ENCODE data around the gene RCN2. TPM values are rescaled to one million over a fixed set of nuclear protein-coding genes. Genes with fewer than 3 reads are reported as not detected.

Gene RCN2
- total RNA-seq, 8 experiments from 2014 or later: 80.3 to 145 (median 110) TPM

DNA sequence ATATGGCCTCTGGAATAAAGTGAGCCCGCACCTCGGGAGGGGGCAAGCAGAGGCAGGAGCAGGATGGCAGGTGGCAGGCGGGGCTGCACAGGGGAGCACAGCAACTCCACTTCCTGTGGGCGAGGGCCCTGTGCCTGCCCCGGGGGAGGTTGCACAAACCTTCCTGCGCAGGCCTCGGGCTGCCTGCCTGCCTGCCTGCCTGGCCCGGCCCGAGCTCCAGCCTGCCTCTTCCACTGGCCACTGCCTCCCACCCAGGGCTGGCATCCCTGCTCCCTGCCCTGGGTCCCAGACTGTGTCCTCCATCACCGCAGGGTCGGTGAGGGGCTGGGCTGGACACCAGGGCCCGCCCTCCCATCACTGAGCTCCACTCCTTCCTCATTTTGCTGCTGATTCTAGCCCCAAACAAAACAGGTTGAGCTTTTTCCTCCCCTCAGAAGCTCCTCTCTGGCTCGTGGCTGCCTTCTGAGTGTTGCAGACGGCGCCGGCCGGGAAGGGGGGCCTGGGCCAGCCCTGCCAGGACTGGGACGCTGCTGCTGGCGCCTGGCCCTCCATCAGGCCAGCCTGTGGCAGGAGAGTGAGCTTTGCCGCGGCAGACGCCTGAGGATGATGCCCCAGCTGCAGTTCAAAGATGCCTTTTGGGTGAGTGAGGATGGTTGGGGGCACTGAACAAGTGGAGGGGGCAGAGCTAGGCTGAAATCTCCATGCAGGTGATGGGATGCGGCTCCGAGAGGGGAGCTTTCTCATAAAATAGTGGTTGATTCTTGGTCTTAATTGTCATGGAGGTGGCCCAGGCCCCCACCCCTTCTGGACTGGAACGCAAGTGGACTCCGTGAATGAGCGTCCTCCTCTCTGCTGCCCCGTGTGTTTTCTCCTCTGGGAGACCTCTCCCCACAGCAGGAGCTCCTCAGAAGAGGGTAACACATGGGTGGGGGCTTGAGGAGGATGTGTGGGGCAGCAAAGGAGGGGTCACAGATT, 63.7 kb downstream of the RCN2 start, which contains the start of gene PSTPIP1:
PSTPIP1 (plus strand) TSS at position 156 of the 975 bp plus-strand sequence; CDS start at position 604, 448 bp downstream.
- WGBS, 10 experiments: 67 to 100% (median 80%) methylated on average over 1 to 7 of the region's 28 CpGs; no CpG with 5 or more reads in 3 of the 10 experiments
- ATAC-seq (replicated peaks in 6 of 8): peak in 7 of 8 experiments; percentile 8 to 80 (median 54)
- Histone ChIP-seq H3K4me3 (no peak within 1 kb of the TSS), H3K4me1 (replicated peaks in 1 of 2) (peaks cover 7 to 9% of the 10 kb centered on the region in 2 donors), H3K27ac (peak within 1 kb of the TSS in 1 of 2 donors; percentile 19)
- in situ Hi-C loops (cut with MboI; ENCODE audit: low pct_unique_long_range_greater_than_20kb in 2 of 9, low sequenced_read_pairs in 9 of 9, unreplicated experiment in 9 of 9): no loop called here

DNA sequence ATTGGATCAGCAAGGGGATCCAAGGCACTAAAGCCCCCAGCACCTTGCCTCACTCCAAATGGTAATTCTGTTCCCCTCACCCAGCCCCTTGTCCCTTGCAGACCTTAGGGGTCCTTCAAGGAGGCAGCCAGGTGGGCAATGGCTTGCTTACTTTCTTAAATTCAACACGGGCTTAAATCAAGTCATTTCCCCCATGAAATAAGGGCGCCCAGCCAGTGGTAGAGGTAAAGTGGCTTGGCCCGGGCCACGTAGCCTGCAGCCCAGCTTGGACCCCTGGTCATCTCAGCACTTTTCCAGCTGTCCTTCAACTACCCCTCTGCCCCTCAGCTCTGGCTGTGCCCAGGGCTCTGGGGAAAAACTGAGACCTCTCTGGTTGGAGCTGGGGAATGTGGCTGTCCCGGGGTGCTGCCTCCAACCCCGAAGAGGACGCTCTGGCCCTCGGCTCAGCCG, 64.6 kb downstream of the RCN2 start:
- Histone ChIP-seq H3K27ac (no peak overlapping the region), H3K4me3 (no peak overlapping the region), H3K4me1 (replicated peaks in 1 of 2) (peaks cover 4 to 9% of the 10 kb centered on the region in 2 donors)
- WGBS, 10 experiments: 60 to 90% (median 76%) methylated on average over 1 to 5 of the region's 9 CpGs; no CpG with 5 or more reads in 5 of the 10 experiments
- no peak for ATAC-seq (replicated peaks in 6 of 8)
- in situ Hi-C loops (cut with MboI; ENCODE audit: low pct_unique_long_range_greater_than_20kb in 2 of 9, low sequenced_read_pairs in 9 of 9, unreplicated experiment in 9 of 9): no loop called here

DNA sequence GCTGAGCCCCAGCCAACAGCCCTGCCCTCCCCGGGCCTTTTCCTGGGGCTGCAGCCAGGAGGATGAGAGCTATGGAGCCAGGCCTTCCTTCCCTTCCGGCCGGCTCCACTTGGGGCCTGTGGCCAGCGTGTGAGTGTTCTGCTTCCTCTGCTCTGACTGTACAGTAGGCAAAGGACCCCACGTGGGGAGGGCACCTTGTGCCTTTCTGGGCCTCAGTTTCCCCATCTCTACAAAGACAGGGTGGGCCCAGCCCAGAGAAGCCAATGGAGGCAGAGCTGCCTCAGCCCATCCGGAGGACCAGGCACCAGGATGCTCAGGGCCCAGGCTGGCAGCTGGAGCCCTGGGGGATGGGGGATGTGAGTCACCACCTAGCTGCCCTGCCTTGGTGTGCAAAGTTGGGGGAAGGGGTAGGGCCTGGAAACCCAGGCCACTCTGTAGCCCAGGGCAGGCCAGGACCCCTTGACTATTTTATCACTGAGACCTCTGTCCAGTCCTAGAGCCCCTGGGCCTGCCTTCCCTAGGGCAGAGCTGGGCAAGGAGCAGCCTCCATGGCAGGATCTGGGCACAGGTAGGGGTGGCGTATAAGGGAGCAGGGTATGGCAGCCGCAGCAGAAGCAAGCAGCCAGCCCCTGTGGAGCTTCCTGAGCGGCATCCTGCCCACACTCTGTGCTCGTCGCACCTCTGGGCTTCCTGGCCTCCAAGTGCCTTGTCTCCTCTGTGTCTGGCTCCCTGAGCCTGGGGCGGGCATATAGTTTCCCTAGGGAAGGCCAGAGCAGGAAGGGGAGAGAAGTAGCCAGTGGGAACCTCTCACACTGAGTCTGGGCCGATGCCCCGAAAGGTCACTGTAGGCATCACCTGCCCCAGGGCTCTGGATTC, 65.2 kb downstream of the RCN2 start:
- peaks cover 0 to 3% of the 10 kb centered on the region in 2 donors for H3K4me1 ChIP-seq (replicated peaks in 1 of 2)
- H3K27ac ChIP-seq: no peak overlapping the region
- ATAC-seq (replicated peaks in 6 of 8): peak in 1 of 8 experiments; percentile 12
- in situ Hi-C loops (cut with MboI; ENCODE audit: low pct_unique_long_range_greater_than_20kb in 2 of 9, low sequenced_read_pairs in 9 of 9, unreplicated experiment in 9 of 9): no loop called here
- no peak overlapping the region for H3K4me3 ChIP-seq
- 0 to 91% (median 70%) methylated on average over 1 to 7 of the region's 14 CpGs; no CpG with 5 or more reads in 5 of the 10 experiments for WGBS, 10 experiments

DNA sequence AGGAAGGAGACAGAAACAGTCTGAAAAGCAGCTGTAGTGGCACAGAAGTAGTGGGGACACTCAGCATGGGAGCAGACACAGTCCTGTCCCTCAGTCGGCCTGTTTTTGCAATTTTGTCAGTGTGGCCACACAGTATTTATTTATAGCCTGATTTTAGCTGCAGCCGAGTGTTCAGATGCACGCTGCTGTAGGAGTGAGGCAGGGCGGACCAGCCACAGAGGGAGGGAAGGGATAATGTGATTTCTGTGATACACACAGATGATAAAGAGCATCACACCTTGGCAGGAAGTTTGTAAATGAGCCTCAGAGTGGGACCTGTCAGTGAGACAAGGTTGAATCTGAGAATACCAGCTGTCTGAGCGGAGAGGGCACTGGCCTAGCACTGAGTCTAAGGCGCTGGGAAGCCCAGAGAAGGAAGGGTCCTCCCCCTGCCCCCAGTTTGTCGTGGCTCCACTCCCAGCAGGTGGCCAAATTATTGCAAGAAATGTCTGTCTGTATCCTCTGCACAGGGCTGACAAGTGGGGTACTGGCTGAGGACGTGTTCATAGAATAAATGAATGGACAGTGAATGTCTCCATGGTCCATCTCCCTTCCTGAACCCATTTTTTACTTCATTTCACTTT, 67.2 kb downstream of the RCN2 start:
- no peak for ATAC-seq (replicated peaks in 6 of 8)
- Histone ChIP-seq H3K4me1 (replicated peaks in 1 of 2) (no peaks in the 10 kb centered on the region), H3K4me3 (no peak overlapping the region), H3K27ac (no peak overlapping the region)
- 8 to 100% (median 67%) methylated on average over 1 to 7 of the region's 8 CpGs; no CpG with 5 or more reads in 2 of the 10 experiments for WGBS, 10 experiments
- in situ Hi-C loops (cut with MboI; ENCODE audit: low pct_unique_long_range_greater_than_20kb in 2 of 9, low sequenced_read_pairs in 9 of 9, unreplicated experiment in 9 of 9): no loop called here

DNA sequence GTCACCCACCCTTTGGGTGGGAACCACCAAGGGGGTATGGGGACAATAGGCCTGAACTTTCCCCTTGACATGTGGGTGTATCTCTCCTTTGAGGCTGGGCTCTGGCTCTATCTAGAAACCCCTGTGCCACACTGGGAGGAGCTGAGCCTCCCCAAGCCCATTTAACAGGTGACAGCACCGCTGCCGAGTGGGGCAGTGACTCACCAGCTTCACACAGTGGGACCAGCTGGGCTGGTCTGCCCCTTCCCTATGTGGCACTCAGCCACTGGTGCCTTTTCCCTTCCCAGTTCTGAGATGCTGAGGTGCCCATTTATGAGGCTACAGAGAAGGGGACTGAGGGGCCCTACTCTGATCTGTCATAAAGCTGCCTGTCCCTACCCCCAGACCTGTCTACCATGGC, 68.4 kb downstream of the RCN2 start:
- Histone ChIP-seq H3K4me3 (no peak overlapping the region), H3K27ac (no peak overlapping the region), H3K4me1 (replicated peaks in 1 of 2) (no peaks in the 10 kb centered on the region)
- WGBS, 10 experiments: 57% methylated on average over 2 of the region's 2 CpGs; no CpG with 5 or more reads in 9 of the 10 experiments
- ATAC-seq (replicated peaks in 6 of 8): no peak
- in situ Hi-C loops (cut with MboI; ENCODE audit: low pct_unique_long_range_greater_than_20kb in 2 of 9, low sequenced_read_pairs in 9 of 9, unreplicated experiment in 9 of 9): no loop called here

DNA sequence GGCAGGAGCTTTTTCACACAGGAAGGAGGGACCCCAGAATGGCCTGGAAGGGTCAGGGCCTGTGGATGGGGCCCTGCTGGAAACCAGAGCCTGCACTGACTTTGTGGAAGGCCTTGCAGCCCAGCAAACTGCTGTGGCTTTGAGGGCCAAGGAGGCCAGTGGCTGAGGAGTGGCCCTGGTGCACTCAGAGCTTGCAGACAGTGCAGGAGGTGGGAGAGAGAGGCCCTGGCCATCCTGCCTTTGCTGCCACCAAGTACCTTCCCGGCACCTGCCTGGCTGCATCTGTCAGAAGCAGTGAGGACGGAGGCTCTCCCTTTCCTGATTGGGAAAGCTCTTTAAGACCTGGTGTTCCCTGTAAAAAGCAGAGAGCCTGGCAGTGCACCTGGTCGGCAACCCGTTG, 69.8 kb downstream of the RCN2 start:
- Histone ChIP-seq H3K27ac (no peak overlapping the region), H3K4me1 (replicated peaks in 1 of 2) (no peaks in the 10 kb centered on the region), H3K4me3 (no peak overlapping the region)
- in situ Hi-C loops (cut with MboI; ENCODE audit: low pct_unique_long_range_greater_than_20kb in 2 of 9, low sequenced_read_pairs in 9 of 9, unreplicated experiment in 9 of 9): no loop called here
- 47 to 100% (median 73%) methylated on average over 1 to 4 of the region's 4 CpGs; no CpG with 5 or more reads in 3 of the 10 experiments for WGBS, 10 experiments
- no peak for ATAC-seq (replicated peaks in 6 of 8)

DNA sequence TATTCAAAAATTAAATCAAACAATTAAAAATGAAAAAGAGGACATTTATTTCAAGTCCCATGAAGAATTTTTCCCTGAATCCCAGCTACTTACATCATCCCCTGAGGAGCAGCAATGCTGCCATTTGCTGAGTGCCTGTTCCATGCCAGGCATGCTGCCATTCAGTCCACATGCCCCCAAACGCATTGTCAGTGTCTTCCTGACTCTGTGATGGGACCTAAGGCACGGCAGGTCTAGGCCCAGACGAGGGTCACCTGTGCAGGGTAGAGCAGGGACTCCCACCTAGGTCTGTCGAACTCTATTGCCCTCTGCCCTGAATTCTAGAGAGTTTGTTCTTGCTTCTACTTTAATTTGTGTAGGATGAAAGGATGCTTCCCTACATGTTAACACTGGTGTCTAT, 70.4 kb downstream of the RCN2 start:
- Histone ChIP-seq H3K4me3 (no peak overlapping the region), H3K27ac (no peak overlapping the region), H3K4me1 (replicated peaks in 1 of 2) (no peaks in the 10 kb centered on the region)
- in situ Hi-C loops (cut with MboI; ENCODE audit: low pct_unique_long_range_greater_than_20kb in 2 of 9, low sequenced_read_pairs in 9 of 9, unreplicated experiment in 9 of 9): no loop called here
- no peak for ATAC-seq (replicated peaks in 6 of 8)
- 0 to 100% (median 62%) methylated on average over 1 to 4 of the region's 4 CpGs; no CpG with 5 or more reads in 3 of the 10 experiments for WGBS, 10 experiments

DNA sequence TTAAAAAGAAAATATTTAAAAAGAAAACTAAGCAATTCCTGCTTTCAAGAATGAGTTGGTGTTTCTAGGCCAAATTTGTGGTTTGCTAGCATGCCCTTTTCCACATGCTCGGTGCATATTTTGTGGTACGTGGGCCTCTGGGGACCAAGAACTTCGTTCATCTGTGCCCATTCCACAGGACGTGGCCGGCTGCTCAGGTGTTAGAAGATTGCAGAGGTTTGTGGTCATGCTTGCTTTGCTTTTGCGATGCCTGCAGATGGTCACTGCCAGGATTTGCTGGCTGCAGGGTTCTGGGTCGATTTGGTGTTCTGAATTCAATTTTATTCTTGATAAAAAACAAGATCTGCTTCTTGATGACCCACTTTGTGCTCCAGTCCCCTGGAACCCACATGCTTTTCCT, 70.9 kb downstream of the RCN2 start:
- H3K4me3 ChIP-seq: no peak overlapping the region
- H3K4me1 ChIP-seq (replicated peaks in 1 of 2): no peaks in the 10 kb centered on the region
- ATAC-seq (replicated peaks in 6 of 8): no peak
- in situ Hi-C loops (cut with MboI; ENCODE audit: low pct_unique_long_range_greater_than_20kb in 2 of 9, low sequenced_read_pairs in 9 of 9, unreplicated experiment in 9 of 9): no loop called here
- 40 to 91% (median 57%) methylated on average over 1 to 7 of the region's 7 CpGs; no CpG with 5 or more reads in 5 of the 10 experiments for WGBS, 10 experiments
- no peak overlapping the region for H3K27ac ChIP-seq

DNA sequence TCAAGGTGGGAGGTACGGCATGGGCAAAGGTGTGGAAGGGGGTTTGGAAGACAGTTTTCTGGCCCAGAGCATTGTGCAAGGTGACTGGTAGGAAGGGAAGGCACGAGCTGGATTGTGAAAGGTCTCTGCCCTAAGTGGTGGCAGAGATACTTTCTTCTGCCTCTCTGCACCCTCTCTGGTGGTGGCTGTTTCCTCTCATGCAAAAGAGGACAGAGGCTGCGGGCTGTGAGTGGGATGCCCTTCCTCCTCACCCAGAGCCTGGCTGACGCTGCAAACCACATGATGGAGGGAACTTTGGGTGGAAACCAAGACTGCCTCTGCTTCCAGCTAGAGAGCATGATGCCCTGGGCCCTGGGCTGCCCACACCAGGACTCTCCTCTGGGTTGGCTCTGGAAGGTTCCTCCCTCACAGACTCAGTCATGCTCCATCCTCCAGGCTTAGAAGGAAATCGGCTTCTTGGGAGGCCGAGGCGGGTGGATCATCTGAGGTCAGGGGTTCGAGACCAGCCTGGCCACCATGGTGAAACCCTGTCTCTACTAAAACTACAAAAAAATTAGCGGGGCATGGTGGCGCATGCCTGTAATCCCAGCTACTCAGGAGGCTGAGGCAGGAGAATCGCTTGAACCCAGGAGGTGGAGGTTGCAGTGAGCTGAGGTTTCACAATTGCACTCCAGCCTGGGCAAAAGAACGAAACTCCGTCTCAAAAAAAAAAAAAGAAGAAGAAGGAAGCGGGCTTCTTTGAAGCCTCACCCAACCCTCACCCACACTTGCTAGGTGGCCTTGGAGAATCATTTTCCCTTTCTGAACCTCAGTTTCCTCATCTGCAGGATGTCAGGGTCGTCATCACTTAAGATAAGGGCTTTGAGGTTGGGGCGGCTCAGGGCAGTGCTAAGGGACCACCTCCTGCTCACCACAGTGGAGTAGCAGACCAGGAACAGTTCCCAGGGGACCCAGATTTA, 71.7 kb downstream of the RCN2 start:
- Histone ChIP-seq H3K4me1 (replicated peaks in 1 of 2) (no peaks in the 10 kb centered on the region), H3K4me3 (no peak overlapping the region), H3K27ac (no peak overlapping the region)
- 30 to 100% (median 81%) methylated on average over 1 to 6 of the region's 16 CpGs; no CpG with 5 or more reads in 2 of the 10 experiments for WGBS, 10 experiments
- no peak for ATAC-seq (replicated peaks in 6 of 8)
- in situ Hi-C loops (cut with MboI; ENCODE audit: low pct_unique_long_range_greater_than_20kb in 2 of 9, low sequenced_read_pairs in 9 of 9, unreplicated experiment in 9 of 9): no loop called here

All from motor neuron (in vitro differentiated cells).